WTC11 (cell line): ENCODE results near the gene PDZK1IP1. TPM values are rescaled to one million over a fixed set of nuclear protein-coding genes. Genes with fewer than 3 reads are reported as not detected.

Source experiments
- ATAC-seq: fragments of 200-7000 bp; cut with Tn5 transposase; 2 replicates; pipeline ENCODE4 v1.10.0; 2021; ENCODE audit warnings: mild to moderate bottlenecking, moderate library complexity
- CTCF ChIA-PET: fragments of 300-600 bp; sonication (Branson Sonifier 250); formaldehyde crosslinking; loops from one replicate; lab custom pipeline; 2021; ENCODE audit warnings: antibody characterized with exemption; lab: Charles Lee
- POLR2A ChIA-PET: fragments of 350-600 bp; sonication (Branson Sonifier 250); formaldehyde crosslinking; loops from one replicate; lab custom pipeline; 2021; ENCODE audit warnings: antibody characterized with exemption; lab: Charles Lee
- DNase-seq: peaks from one replicate; pipeline ENCODE4 v3.0.0; 2021; ENCODE audit warnings: low spot score
- H3K27ac Mint-ChIP-seq: 2 replicates; pipeline ENCODE4 v1.8.0; 2021; ENCODE audit warnings: mixed read lengths
- H3K27me3 Mint-ChIP-seq: 2 replicates; pipeline ENCODE4 v1.8.0; 2021; ENCODE audit warnings: low read depth, mild to moderate bottlenecking, moderate library complexity, mixed read lengths
- H3K36me3 Mint-ChIP-seq: 2 replicates; pipeline ENCODE4 v1.8.0; 2021; ENCODE audit warnings: mixed read lengths
- H3K4me1 Mint-ChIP-seq: 2 replicates; pipeline ENCODE4 v1.8.0; 2022; ENCODE audit warnings: mixed read lengths
- H3K4me3 Mint-ChIP-seq: 2 replicates; pipeline ENCODE4 v1.8.0; 2021; ENCODE audit warnings: mild to moderate bottlenecking, moderate library complexity, mixed read lengths
- H3K9me3 Mint-ChIP-seq: 2 replicates; pipeline ENCODE4 v1.8.0; 2021; ENCODE audit warnings: mixed read lengths
- CREM ChIP-seq: sonication (generic); formaldehyde crosslinking; IDR thresholded peaks from 2 replicates; pipeline ENCODE4 v1.8.1; 2022; ENCODE audit warnings: mild to moderate bottlenecking, missing genetic modification reagents, moderate library complexity
- FOXJ3 ChIP-seq: sonication (generic); formaldehyde crosslinking; IDR thresholded peaks from 2 replicates; pipeline ENCODE4 v1.9.0; 2021; ENCODE audit warnings: missing genetic modification reagents, mild to moderate bottlenecking, borderline replicate concordance
- NFYB ChIP-seq: sonication (generic); formaldehyde crosslinking; conservative IDR thresholded peaks from 2 replicates; pipeline ENCODE4 v1.8.0; 2022; ENCODE audit warnings: low read depth, missing genetic modification reagents
- OVOL2 ChIP-seq: fragments of 250-450 bp; sonication (Bioruptor Pico); IDR thresholded peaks from 2 replicates; pipeline ENCODE4 v1.9.0; 2021; ENCODE audit warnings: mild to moderate bottlenecking, borderline replicate concordance
- PRRX2 ChIP-seq: fragments of 250-450 bp; sonication (Bioruptor Pico); IDR thresholded peaks from 2 replicates; pipeline ENCODE4 v1.8.0; 2021; ENCODE audit warnings: mild to moderate bottlenecking
- RELA ChIP-seq: sonication (generic); formaldehyde crosslinking; IDR thresholded peaks from 2 replicates; pipeline ENCODE4 v1.8.1; 2022; ENCODE audit warnings: missing genetic modification reagents, mild to moderate bottlenecking, borderline replicate concordance
- SMAD3 ChIP-seq: sonication (generic); formaldehyde crosslinking; IDR thresholded peaks from 2 replicates; pipeline ENCODE4 v1.8.0; 2022; ENCODE audit warnings: missing genetic modification reagents, mild to moderate bottlenecking, borderline replicate concordance
- TCF7 ChIP-seq: sonication (generic); formaldehyde crosslinking; IDR thresholded peaks from 2 replicates; pipeline ENCODE4 v1.8.0; 2022; ENCODE audit warnings: mild to moderate bottlenecking, low read depth, missing genetic modification reagents, moderate library complexity
- ZNF138 ChIP-seq: sonication (generic); formaldehyde crosslinking; conservative IDR thresholded peaks from 2 replicates; pipeline ENCODE4 v1.8.1; 2022; ENCODE audit warnings: mild to moderate bottlenecking, moderate library complexity, missing genetic modification reagents
- total RNA-seq: library from RNA; stranded (reverse); gene quantifications from 3 replicates; pipeline ENCODE4 v1.2.3, GENCODE V29; 2021
- TF ChIP-seq, protein P1 (sequence below): sonication (generic); formaldehyde crosslinking; IDR thresholded peaks from 2 replicates; pipeline ENCODE4 v1.8.1; 2022; ENCODE audit warnings: low read depth, missing genetic modification reagents, borderline replicate concordance
- TF ChIP-seq, protein P2 (sequence below): sonication (generic); formaldehyde crosslinking; IDR thresholded peaks from 2 replicates; pipeline ENCODE4 v1.8.0; 2022; ENCODE audit warnings: mild to moderate bottlenecking, missing genetic modification reagents
- TF ChIP-seq, protein P3 (sequence below): fragments of 250-450 bp; sonication (Bioruptor Pico); IDR thresholded peaks from 2 replicates; pipeline ENCODE4 v1.9.0; 2021; ENCODE audit warnings: mild to moderate bottlenecking, borderline replicate concordance
- TF ChIP-seq, protein P4 (sequence below): sonication (generic); formaldehyde crosslinking; conservative IDR thresholded peaks from 2 replicates; pipeline ENCODE4 v1.8.1; 2023; ENCODE audit warnings: mild to moderate bottlenecking, low read depth, missing genetic modification reagents, moderate library complexity
- TF ChIP-seq, protein P5 (sequence below): sonication (generic); formaldehyde crosslinking; IDR thresholded peaks from 2 replicates; pipeline ENCODE4 v1.8.1; 2022; ENCODE audit warnings: mild to moderate bottlenecking, moderate library complexity, missing genetic modification reagents
- TF ChIP-seq, protein P6 (sequence below): sonication (generic); formaldehyde crosslinking; IDR thresholded peaks from 2 replicates; pipeline ENCODE4 v1.8.0; 2023; ENCODE audit warnings: mild to moderate bottlenecking, missing genetic modification reagents
- TF ChIP-seq, protein P7 (sequence below): fragments of 200-600 bp; IDR thresholded peaks from 2 replicates; pipeline ENCODE4 v1.8.0; 2022; ENCODE audit warnings: antibody characterized with exemption
- TF ChIP-seq, protein P8 (sequence below): fragments of 250-450 bp; sonication (Bioruptor Pico); IDR thresholded peaks from 2 replicates; pipeline ENCODE4 v1.9.0; 2021; ENCODE audit warnings: moderate library complexity, mild to moderate bottlenecking, inconsistent platforms, borderline replicate concordance

The PDZK1IP1 gene
- total RNA-seq, 1 experiment from 2014 or later = not detected

DNA sequence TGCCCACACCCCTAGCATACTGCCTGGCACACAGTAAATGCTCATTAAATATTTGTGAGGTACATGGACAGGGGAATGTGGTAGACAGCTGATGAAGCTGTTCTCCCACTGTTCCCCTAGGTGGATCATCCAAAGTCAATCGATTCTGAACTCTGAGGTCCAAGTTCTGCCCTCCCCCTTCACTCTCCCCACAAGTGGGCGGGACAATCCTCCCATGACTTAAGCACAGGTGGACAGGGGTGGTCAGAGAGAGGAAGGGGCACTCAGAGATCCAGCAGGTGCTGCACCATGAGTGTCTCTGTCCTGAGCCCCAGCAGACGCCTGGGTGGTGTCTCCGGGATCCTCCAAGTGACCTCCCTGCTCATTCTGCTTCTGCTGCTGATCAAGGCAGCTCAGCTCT is 52.6 kb downstream of the PDZK1IP1 start, which contains the start of gene CYP4A22:
CYP4A22 (plus strand) TSS at position 244 of the 400 bp plus-strand sequence; CDS start at position 289, 45 bp downstream.
- Mint-ChIP-seq H3K9me3 (peaks cover 6% of the 10 kb centered on the region), H3K27me3 (peaks cover 70% of the 10 kb centered on the region), H3K27ac (no peak within 1 kb of the TSS), H3K4me3 (no peak within 1 kb of the TSS), H3K4me1 (no peaks in the 10 kb centered on the region), H3K36me3 (no peaks in the 10 kb centered on the region)
- TF ChIP-seq FOXJ3 (no peak), TCF7 (no peak), SMAD3 (CRISPR knock-in tag) (no peak), CREM (CRISPR knock-in tag) (no peak), RELA (CRISPR knock-in tag) (no peak), NFYB (CRISPR knock-in tag) (no peak), PRRX2 (no peak), ZNF138 (CRISPR knock-in tag) (no peak), OVOL2 (CRISPR knock-in tag) (no peak)
- TF ChIP-seq, protein P1, sequence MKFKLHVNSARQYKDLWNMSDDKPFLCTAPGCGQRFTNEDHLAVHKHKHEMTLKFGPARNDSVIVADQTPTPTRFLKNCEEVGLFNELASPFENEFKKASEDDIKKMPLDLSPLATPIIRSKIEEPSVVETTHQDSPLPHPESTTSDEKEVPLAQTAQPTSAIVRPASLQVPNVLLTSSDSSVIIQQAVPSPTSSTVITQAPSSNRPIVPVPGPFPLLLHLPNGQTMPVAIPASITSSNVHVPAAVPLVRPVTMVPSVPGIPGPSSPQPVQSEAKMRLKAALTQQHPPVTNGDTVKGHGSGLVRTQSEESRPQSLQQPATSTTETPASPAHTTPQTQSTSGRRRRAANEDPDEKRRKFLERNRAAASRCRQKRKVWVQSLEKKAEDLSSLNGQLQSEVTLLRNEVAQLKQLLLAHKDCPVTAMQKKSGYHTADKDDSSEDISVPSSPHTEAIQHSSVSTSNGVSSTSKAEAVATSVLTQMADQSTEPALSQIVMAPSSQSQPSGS (CRISPR knock-in tag) = no peak
- TF ChIP-seq, protein P2, sequence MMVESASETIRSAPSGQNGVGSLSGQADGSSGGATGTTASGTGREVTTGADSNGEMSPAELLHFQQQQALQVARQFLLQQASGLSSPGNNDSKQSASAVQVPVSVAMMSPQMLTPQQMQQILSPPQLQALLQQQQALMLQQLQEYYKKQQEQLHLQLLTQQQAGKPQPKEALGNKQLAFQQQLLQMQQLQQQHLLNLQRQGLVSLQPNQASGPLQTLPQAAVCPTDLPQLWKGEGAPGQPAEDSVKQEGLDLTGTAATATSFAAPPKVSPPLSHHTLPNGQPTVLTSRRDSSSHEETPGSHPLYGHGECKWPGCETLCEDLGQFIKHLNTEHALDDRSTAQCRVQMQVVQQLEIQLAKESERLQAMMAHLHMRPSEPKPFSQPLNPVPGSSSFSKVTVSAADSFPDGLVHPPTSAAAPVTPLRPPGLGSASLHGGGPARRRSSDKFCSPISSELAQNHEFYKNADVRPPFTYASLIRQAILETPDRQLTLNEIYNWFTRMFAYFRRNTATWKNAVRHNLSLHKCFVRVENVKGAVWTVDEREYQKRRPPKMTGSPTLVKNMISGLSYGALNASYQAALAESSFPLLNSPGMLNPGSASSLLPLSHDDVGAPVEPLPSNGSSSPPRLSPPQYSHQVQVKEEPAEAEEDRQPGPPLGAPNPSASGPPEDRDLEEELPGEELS (CRISPR knock-in tag) = no peak
- TF ChIP-seq, protein P3, sequence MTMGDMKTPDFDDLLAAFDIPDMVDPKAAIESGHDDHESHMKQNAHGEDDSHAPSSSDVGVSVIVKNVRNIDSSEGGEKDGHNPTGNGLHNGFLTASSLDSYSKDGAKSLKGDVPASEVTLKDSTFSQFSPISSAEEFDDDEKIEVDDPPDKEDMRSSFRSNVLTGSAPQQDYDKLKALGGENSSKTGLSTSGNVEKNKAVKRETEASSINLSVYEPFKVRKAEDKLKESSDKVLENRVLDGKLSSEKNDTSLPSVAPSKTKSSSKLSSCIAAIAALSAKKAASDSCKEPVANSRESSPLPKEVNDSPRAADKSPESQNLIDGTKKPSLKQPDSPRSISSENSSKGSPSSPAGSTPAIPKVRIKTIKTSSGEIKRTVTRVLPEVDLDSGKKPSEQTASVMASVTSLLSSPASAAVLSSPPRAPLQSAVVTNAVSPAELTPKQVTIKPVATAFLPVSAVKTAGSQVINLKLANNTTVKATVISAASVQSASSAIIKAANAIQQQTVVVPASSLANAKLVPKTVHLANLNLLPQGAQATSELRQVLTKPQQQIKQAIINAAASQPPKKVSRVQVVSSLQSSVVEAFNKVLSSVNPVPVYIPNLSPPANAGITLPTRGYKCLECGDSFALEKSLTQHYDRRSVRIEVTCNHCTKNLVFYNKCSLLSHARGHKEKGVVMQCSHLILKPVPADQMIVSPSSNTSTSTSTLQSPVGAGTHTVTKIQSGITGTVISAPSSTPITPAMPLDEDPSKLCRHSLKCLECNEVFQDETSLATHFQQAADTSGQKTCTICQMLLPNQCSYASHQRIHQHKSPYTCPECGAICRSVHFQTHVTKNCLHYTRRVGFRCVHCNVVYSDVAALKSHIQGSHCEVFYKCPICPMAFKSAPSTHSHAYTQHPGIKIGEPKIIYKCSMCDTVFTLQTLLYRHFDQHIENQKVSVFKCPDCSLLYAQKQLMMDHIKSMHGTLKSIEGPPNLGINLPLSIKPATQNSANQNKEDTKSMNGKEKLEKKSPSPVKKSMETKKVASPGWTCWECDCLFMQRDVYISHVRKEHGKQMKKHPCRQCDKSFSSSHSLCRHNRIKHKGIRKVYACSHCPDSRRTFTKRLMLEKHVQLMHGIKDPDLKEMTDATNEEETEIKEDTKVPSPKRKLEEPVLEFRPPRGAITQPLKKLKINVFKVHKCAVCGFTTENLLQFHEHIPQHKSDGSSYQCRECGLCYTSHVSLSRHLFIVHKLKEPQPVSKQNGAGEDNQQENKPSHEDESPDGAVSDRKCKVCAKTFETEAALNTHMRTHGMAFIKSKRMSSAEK (CRISPR knock-in tag) = no peak
- TF ChIP-seq, protein P4, sequence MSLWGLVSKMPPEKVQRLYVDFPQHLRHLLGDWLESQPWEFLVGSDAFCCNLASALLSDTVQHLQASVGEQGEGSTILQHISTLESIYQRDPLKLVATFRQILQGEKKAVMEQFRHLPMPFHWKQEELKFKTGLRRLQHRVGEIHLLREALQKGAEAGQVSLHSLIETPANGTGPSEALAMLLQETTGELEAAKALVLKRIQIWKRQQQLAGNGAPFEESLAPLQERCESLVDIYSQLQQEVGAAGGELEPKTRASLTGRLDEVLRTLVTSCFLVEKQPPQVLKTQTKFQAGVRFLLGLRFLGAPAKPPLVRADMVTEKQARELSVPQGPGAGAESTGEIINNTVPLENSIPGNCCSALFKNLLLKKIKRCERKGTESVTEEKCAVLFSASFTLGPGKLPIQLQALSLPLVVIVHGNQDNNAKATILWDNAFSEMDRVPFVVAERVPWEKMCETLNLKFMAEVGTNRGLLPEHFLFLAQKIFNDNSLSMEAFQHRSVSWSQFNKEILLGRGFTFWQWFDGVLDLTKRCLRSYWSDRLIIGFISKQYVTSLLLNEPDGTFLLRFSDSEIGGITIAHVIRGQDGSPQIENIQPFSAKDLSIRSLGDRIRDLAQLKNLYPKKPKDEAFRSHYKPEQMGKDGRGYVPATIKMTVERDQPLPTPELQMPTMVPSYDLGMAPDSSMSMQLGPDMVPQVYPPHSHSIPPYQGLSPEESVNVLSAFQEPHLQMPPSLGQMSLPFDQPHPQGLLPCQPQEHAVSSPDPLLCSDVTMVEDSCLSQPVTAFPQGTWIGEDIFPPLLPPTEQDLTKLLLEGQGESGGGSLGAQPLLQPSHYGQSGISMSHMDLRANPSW = no peak
- TF ChIP-seq, protein P5, sequence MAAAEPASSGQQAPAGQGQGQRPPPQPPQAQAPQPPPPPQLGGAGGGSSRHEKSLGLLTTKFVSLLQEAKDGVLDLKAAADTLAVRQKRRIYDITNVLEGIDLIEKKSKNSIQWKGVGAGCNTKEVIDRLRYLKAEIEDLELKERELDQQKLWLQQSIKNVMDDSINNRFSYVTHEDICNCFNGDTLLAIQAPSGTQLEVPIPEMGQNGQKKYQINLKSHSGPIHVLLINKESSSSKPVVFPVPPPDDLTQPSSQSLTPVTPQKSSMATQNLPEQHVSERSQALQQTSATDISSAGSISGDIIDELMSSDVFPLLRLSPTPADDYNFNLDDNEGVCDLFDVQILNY (CRISPR knock-in tag) = no peak
- TF ChIP-seq, protein P6, sequence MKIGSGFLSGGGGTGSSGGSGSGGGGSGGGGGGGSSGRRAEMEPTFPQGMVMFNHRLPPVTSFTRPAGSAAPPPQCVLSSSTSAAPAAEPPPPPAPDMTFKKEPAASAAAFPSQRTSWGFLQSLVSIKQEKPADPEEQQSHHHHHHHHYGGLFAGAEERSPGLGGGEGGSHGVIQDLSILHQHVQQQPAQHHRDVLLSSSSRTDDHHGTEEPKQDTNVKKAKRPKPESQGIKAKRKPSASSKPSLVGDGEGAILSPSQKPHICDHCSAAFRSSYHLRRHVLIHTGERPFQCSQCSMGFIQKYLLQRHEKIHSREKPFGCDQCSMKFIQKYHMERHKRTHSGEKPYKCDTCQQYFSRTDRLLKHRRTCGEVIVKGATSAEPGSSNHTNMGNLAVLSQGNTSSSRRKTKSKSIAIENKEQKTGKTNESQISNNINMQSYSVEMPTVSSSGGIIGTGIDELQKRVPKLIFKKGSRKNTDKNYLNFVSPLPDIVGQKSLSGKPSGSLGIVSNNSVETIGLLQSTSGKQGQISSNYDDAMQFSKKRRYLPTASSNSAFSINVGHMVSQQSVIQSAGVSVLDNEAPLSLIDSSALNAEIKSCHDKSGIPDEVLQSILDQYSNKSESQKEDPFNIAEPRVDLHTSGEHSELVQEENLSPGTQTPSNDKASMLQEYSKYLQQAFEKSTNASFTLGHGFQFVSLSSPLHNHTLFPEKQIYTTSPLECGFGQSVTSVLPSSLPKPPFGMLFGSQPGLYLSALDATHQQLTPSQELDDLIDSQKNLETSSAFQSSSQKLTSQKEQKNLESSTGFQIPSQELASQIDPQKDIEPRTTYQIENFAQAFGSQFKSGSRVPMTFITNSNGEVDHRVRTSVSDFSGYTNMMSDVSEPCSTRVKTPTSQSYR = no peak
- TF ChIP-seq, protein P7, sequence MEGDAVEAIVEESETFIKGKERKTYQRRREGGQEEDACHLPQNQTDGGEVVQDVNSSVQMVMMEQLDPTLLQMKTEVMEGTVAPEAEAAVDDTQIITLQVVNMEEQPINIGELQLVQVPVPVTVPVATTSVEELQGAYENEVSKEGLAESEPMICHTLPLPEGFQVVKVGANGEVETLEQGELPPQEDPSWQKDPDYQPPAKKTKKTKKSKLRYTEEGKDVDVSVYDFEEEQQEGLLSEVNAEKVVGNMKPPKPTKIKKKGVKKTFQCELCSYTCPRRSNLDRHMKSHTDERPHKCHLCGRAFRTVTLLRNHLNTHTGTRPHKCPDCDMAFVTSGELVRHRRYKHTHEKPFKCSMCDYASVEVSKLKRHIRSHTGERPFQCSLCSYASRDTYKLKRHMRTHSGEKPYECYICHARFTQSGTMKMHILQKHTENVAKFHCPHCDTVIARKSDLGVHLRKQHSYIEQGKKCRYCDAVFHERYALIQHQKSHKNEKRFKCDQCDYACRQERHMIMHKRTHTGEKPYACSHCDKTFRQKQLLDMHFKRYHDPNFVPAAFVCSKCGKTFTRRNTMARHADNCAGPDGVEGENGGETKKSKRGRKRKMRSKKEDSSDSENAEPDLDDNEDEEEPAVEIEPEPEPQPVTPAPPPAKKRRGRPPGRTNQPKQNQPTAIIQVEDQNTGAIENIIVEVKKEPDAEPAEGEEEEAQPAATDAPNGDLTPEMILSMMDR = no peak
- TF ChIP-seq, protein P8, sequence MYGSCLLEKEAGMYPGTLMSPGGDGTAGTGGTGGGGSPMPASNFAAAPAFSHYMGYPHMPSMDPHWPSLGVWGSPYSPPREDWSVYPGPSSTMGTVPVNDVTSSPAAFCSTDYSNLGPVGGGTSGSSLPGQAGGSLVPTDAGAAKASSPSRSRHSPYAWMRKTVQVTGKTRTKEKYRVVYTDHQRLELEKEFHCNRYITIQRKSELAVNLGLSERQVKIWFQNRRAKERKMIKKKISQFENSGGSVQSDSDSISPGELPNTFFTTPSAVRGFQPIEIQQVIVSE (CRISPR knock-in tag) = no peak
- DNase-seq = no peak
- ATAC-seq = no peak; the same call in 1 of the 2 replicates
- CTCF ChIA-PET = no interaction called here
- POLR2A ChIA-PET = no interaction called here
